ENCODE results near the gene CD22. TPM values are rescaled to one million over a fixed set of nuclear protein-coding genes. Genes with fewer than 3 reads are reported as not detected.
A peak's percentile ranks its signal among the peaks of the same experiment; 100 is the strongest.

The CD22 gene
- total and polyA plus RNA-seq, 10 of the 15 experiments (the other 5 are each of a cell fraction or from before 2014, with no cell fraction given) = 23.0 to 344 (median 181) TPM

GRCh38 chr19:35279374-35279773, 49.6 kb upstream of the CD22 start:
- no peak for TF ChIP-seq RUNX3 (IDR thresholded peaks at IDR 0.05; ENCODE audit: low read length)
- TF ChIP-seq CREM (IDR thresholded peaks at IDR 0.05; ENCODE audit: low read depth) = no peak
- no peak for TF ChIP-seq FOS (IDR thresholded peaks at IDR 0.05; ENCODE audit: borderline replicate concordance, extremely low read depth, insufficient read length)
- TF ChIP-seq SRF (IDR thresholded peaks at IDR 0.05; ENCODE audit: low read depth in 2 of 2, low read length in 2 of 2) = no peak
- TF ChIP-seq BHLHE40 (IDR thresholded peaks at IDR 0.05; ENCODE audit: borderline replicate concordance in 1 of 2, low read depth in 2 of 2, low read length in 1 of 2) = no peak
- no peak for TF ChIP-seq CHD4 (IDR thresholded peaks at IDR 0.05)
- no peak for TF ChIP-seq GABPA (IDR thresholded peaks at IDR 0.05; ENCODE audit: low read depth)
- no peak for TF ChIP-seq EGR1 (IDR thresholded peaks at IDR 0.05; ENCODE audit: borderline replicate concordance in 1 of 2, low read depth in 2 of 2, low read length in 2 of 2)
- no peak for TF ChIP-seq PBX3 (IDR thresholded peaks at IDR 0.05; ENCODE audit: insufficient replicate concordance, low read depth, low read length)
- no peak for TF ChIP-seq POLR2A (IDR thresholded peaks at IDR 0.05; ENCODE audit: low read depth, low read length)
- no peak for TF ChIP-seq PAX5 (IDR thresholded peaks at IDR 0.05; ENCODE audit: borderline replicate concordance, low read depth, low read length)
- TF ChIP-seq SUPT20H (IDR thresholded peaks at IDR 0.05; ENCODE audit: borderline replicate concordance, control insufficient read depth, low read depth, low read length) = no peak
- no peak for TF ChIP-seq ZSCAN29 (IDR thresholded peaks at IDR 0.05)
- TF ChIP-seq SPI1 (IDR thresholded peaks at IDR 0.05; ENCODE audit: borderline replicate concordance, insufficient read depth, low read depth, low read length) = no peak
- no peak for TF ChIP-seq ASH2L (IDR thresholded peaks at IDR 0.05; ENCODE audit: borderline replicate concordance, low read depth)
- no peak for TF ChIP-seq RCOR1 (conservative IDR thresholded peaks at IDR 0.05; ENCODE audit: low read depth, low read length)
- no peak for TF ChIP-seq CHD1 (IDR thresholded peaks at IDR 0.05; ENCODE audit: low read depth, low read length)
- ATAC-seq = no peak
- H3K9ac ChIP-seq (ENCODE audit: control insufficient read depth, insufficient read depth, low read length) = no peak overlapping the region
- intact Hi-C loops (cut with micrococcal nuclease; ENCODE audit: unreplicated experiment) (no loop called here), in situ Hi-C loops (cut with MboI) (no loop called here)
- SMC1A ChIA-PET (ENCODE audit: uncharacterized antibody, unreplicated experiment) = no interaction called here
- no peaks in the 10 kb centered on the region for H3K9me3 ChIP-seq (replicated peaks; ENCODE audit: control insufficient read depth, insufficient read depth, low read length)
- no peak overlapping the region for H3K4me2 ChIP-seq (ENCODE audit: control insufficient read depth, insufficient read depth)
- POLR2A ChIA-PET = no interaction called here
- CTCF ChIA-PET = no interaction called here
- H3K4me3 ChIP-seq = no peak overlapping the region
- RAD21 ChIA-PET (ENCODE audit: unreplicated experiment) = no interaction called here
- no peak overlapping the region for H3K27ac ChIP-seq (ENCODE audit: control insufficient read depth, insufficient read depth)
- FAIRE-seq = no peak
- peaks cover 6 to 7% of the 10 kb centered on the region in 2 experiments; a peak in 3 of 4 replicates for H3K36me3 ChIP-seq (ENCODE audit: control insufficient read depth in 2 of 2, insufficient read depth in 2 of 2, low read length in 1 of 2)
- 68% methylated on average over 11 of the region's 11 CpGs for WGBS (ENCODE audit: insufficient coverage, insufficient replicate concordance, low lambda C conversion rate, missing lambda C conversion rate)
- no peak for DNase-seq (ENCODE audit: low read depth, low spot score)
- H3K79me2 ChIP-seq (ENCODE audit: control insufficient read depth, insufficient read depth, low read length) = no peaks in the 10 kb centered on the region
- BruUV-seq (replicated peaks) = TSS peak; percentile 83
- H3K4me1 ChIP-seq (ENCODE audit: control insufficient read depth, insufficient read depth, low read length) = peaks cover 17% of the 10 kb centered on the region
- H4K20me1 ChIP-seq (ENCODE audit: control insufficient read depth, insufficient read depth) = no peaks in the 10 kb centered on the region
- H3K27me3 ChIP-seq (replicated peaks in 1 of 2; ENCODE audit: control insufficient read depth in 2 of 2, insufficient read depth in 2 of 2, low read length in 1 of 2) = no peaks in the 10 kb centered on the region; a peak in 2 of 4 replicates
- H2AFZ ChIP-seq (ENCODE audit: control insufficient read depth, low read depth, low read length) = no peak overlapping the region
